Left cardiac atrium (tissue), 4 donors: ENCODE data around the gene APBA3. TPM values are rescaled to one million over a fixed set of nuclear protein-coding genes. Genes with fewer than 3 reads are reported as not detected.

Source experiments
- ATAC-seq, 2 donors: fragments of 200-7000 bp; cut with Tn5 transposase; one replicate each; pipeline ENCODE4 v1.9.1; 2020; ENCODE audit warnings: mild to moderate bottlenecking in 2 of 2, moderate library complexity in 2 of 2
- DNase-seq: peaks from one replicate; pipeline ENCODE4 v3.0.0-alpha.2; 2020
- intact Hi-C, 2 donors: fragments of 100-400 bp; cut with DNase I; formaldehyde crosslinking; loops; one replicate each; pipeline versions ENCODE4 v1.14.1 to v1.15.1; 2022 to 2023
- long read RNA-seq: library from polyadenylated mRNA; unstranded; transcript quantifications from one replicate; pipeline ENCODE4 v2.0.0, GENCODE V29; 2021
- total RNA-seq, 2 donors: library from RNA; stranded (reverse); fragmentation: NEBNext Ultra II Directional; extraction: Animal tissue kit (Norgen Biotek cat#: 25700); gene quantifications; one replicate each; pipeline ENCODE4 v1.2.1, GENCODE V29; 2021
- donor health status: DM: no; HTN: yes; CAD: no.
- donor health status: DM: no; HTN: yes; CAD: no; lungs with severe emphysema.
- donor health status: DM: yes; HTN: yes; CAD: no.
- donor health status: Dilated cardiomyopathy.

Gene APBA3, protein sequence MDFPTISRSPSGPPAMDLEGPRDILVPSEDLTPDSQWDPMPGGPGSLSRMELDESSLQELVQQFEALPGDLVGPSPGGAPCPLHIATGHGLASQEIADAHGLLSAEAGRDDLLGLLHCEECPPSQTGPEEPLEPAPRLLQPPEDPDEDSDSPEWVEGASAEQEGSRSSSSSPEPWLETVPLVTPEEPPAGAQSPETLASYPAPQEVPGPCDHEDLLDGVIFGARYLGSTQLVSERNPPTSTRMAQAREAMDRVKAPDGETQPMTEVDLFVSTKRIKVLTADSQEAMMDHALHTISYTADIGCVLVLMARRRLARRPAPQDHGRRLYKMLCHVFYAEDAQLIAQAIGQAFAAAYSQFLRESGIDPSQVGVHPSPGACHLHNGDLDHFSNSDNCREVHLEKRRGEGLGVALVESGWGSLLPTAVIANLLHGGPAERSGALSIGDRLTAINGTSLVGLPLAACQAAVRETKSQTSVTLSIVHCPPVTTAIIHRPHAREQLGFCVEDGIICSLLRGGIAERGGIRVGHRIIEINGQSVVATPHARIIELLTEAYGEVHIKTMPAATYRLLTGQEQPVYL
- total RNA-seq = 10 to 100 TPM; 12.6 to 12.7 TPM
- long read RNA-seq, transcript APBA3-201 (11 exons, 2,075 nt) = major isoform, 14 of 20 reads
- long read RNA-seq, partial matches to known transcripts = 3 of 20 reads
- long read RNA-seq, other reads (novel, unspliced or antisense) = 3 of 20 reads

DNA sequence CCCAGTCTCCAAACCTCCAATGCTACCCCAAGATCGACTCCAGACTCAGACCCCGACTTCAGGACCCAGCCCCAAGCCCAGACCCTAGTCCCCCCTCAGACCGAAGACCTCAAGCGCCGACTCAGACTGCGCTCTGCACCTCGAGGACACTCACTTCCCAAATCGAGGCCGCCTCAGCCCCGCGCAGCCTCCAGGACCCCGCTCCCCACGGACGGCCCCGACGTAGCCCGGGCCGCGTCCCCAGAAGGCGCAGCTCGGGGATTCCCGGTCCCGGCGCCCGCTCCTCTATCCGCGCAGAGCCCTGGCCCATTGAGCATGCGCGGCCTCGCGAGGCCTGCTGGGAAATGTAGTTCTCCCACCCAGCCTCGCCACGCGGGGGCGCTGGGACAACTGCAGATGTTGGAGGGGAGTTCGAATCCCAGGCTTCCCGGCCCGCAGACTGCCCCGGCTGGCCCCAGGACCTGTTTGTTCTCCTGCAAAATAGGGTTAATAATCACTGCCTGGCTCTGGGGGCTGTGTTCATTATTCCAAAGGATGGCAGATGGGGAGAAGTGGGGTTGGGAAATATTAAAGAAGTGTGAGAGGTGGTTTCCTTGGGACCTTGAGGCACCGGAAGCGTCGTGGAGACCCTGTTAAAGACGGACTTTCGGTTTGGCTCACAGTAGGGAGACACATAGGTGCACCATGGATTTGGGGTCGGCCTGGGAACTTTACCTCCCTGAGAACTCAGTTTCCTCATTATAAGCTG, at the start of gene APBA3:
Gene APBA3 (minus strand): TSS at position 311 of the 748 bp plus-strand sequence. CDS start 1,428 bp downstream, outside the sequence.
- peak; percentile 60 to 62 for ATAC-seq
- intact Hi-C loops = loop anchor here in 1 of 2 donors (10.0 kb wide), 1 partner anchor 203 kb away; no protein-coding TSS in a partner anchor
- DNase-seq = peak; percentile 94

DNA sequence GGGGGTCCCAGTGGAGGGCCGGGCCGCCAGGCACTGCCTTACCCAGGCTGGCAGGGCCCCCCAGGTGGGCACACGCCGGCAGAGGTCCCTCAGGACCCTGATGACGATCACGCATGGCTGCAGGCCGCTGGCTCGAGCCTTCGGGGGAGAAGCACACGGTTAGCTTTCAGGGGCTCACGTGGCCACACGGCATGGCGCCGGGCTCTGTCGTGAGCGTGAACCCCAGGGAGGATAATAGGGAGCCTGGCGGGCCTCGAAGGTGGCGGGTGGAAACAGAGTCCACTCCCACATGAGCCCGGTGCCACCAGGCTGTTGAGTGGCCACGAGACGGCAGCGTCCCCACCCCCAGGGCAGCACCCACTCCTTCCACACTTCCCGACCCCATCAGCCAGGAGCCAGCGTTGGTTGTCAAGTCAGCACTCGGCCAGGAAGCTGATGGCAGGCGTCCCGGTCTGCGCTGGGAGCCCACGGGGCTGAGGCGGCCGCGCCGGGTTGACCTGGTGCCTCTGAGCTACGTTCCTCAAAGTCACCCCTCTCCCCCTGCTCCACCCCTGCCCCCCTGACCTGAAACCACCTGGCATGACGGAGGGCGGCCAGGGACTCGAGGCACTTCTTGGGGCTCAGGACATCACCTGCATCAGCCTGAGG, 49.3 kb upstream of the APBA3 start:
- DNase-seq (no peak), ATAC-seq (no peak)
- intact Hi-C loops = no loop called here

DNA sequence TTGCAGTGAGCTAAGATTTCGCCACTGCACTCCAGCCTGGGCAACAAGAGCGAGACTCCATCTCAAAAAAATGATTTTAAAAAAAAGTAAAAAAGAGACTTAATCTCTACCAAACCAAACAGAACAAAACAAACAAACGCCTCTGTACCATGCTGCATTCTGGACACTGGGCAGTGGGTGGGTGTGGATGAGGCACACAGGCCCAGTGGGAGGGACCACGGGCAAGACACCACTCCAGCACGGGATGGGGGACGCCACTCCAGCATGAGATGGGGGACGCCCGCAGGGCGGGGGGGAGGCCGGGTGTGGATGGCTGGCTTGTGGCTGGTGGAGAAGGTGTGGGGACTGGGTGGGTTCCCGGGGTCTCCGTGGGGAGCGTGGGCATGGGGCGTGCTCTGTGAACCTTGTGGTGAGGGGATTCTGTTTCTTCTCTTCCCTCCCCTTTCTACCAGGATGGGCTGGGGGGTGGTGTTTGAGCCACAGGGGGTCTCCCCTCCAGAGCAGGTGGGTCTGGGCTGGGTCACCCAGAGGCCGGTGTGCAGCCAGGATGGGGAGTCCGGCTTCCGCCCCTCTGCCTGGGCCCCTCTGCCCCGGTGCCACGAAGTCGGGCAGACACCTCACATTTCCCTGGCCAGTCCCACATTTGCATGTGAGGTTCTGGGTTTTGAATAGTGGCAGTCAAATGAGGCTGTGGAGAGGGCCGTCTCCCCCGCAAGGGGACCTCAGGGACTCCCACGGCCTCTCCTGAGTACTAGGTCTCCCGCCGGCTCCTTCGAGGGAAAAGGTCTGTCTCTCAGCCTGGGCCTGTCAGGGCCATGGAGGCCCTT, 48.6 kb upstream of the APBA3 start:
- DNase-seq = no peak
- intact Hi-C loops = no loop called here
- ATAC-seq = no peak

DNA sequence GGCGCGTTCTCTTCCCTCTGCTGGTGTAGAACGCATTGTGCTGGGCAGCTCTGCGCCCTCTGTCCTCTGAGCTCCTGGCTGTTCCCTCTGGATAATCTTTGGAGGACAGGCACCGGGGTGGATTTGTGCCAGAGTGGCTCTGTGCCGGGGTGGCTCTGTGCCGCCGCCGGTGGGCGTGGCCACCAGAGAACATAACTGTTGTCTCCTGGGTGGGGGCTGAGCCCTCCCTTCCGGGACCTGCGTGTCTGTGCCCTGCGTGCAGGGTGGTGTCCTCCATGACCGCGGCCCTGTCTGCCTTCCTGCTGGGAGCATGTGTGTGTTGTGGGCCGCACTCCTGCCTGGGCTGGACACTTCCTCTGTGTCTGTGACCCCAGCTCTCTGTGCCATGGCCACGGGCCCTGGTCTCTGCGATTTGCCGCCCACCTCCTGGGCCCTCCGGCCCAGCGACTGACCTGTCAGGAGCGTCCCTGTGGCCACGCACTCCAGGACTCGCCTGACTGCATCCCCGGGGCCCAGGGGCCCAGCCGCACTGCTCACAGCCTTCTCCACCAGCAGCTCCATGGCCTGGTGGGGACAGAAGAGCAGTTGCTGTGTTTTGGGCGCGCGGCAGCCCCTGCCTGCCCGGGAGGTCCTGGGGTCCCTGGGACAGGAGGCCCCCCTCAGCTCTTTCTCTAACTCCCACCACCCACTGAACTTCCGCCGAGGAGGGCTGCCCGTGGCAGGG, 47.1 kb upstream of the APBA3 start:
- DNase-seq = no peak
- ATAC-seq = peak in 1 of 2 donors; percentile 19
- intact Hi-C loops = no loop called here

DNA sequence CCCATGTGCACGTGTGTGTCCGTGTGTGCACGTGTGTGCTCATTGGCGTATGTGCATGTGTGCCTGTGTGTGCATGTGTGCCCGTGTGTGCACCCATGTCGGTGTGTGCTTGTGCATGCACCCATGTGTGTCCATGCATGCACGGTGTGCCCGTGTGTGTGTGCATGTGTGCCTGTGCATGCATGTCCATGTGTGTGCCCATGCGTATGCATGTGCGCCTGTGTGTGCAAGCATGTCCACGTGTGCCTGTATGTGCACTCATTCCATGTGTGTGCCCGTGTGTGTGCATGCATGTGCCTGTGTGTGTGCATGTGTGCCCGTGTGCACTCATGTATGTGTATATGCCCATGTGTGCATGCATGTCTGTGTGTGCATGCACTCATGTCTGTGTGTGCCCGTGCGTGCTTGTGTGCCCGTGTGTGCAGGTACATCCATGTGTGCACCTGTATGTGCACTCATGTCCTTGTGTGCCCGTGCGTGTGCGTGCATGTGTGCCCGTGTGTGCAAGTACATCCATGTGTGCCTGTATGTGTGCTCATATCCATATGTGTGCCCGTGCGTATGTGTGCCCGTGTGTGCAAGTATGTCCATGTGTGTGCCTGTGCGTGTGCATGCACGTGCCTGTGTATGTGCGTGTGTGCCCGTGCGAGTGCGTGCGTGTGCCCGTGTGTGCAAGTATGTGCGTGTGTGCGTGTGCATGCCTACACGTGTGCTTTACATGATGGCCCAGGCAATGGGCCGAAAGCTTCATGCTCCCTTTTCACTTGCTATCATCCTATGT, 46.3 kb upstream of the APBA3 start:
- intact Hi-C loops = no loop called here
- ATAC-seq (no peak), DNase-seq (no peak)

DNA sequence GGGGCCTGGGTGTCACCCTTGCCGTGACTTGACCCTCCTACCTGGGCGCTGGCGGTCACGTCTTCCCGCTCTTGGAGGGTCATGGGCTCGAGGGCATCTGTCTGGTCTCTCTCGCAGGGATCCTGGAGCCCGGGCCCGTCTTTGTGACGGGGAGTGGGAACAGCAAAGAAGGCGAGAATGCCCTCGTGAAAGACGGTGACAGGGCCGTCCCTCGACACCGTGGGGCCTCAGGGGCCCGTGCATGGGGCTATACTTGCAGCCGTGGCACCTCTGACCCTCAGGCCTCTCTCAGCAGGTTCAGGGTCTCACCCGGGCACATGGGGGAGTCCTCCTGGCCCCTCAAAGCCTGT, 45.6 kb upstream of the APBA3 start:
- intact Hi-C loops = no loop called here
- ATAC-seq (no peak), DNase-seq (no peak)

DNA sequence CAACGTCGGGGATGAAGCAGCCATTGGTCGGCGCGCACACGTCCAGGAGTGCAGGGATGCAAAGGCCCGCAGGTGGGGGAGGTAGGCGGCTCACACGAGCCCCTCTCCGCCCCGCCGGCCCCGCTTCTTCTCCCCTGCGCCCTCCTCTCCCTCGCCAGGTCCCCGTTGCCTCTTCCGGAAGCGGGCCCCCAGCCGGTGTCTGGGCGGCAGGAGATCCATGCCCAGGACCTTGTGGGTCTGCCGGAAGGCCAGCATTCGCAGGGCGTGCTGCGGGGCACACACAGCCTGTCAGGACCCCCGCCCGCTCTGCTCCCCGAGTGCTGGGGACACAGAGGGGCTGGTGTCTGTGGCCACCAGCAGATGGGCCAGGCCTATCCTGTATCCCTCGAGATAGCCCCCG, 44.4 kb upstream of the APBA3 start:
- DNase-seq = no peak
- no peak for ATAC-seq
- intact Hi-C loops = no loop called here

DNA sequence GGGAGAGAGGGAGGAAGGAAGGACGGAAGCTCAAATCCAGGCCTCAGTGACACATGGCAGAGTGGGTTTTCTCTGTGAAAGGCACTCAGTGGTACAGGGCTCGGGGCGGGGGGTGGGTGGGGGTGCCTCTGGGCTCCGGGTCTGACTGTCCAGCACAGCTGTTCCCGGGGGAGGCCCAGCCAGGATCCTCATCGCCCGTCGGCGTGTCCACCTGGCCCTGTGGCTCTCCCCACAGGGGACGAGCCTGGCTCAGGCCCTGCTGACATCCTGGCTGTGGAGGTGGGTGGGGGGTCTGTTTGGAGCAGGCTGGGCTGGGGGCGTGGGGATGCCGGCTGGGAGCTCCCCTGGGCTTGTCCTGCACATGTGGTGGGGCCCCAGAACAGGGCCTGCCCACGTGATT, 42.9 kb upstream of the APBA3 start:
- no peak for ATAC-seq
- no peak for DNase-seq
- intact Hi-C loops = no loop called here

DNA sequence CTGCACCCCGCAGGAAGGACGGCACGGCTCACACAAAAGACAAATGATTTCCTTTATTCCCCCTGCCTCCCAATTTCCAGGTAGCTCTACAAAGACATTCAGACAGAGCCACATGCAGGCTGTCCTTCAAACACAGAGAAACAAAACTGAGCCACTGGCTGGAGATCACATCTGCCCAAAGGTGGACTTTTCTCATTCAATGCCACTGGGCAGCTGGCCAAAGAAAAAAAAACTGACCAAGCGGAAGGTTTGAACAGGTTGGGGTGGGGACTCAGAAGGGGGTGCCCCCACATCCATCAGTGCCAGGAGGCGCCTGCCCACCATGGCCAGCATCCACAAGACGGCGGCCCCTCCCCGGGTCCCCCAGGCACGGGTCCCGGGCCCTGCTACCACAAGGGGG, 42.5 kb upstream of the APBA3 start:
- no peak for DNase-seq
- intact Hi-C loops = no loop called here
- no peak for ATAC-seq

DNA sequence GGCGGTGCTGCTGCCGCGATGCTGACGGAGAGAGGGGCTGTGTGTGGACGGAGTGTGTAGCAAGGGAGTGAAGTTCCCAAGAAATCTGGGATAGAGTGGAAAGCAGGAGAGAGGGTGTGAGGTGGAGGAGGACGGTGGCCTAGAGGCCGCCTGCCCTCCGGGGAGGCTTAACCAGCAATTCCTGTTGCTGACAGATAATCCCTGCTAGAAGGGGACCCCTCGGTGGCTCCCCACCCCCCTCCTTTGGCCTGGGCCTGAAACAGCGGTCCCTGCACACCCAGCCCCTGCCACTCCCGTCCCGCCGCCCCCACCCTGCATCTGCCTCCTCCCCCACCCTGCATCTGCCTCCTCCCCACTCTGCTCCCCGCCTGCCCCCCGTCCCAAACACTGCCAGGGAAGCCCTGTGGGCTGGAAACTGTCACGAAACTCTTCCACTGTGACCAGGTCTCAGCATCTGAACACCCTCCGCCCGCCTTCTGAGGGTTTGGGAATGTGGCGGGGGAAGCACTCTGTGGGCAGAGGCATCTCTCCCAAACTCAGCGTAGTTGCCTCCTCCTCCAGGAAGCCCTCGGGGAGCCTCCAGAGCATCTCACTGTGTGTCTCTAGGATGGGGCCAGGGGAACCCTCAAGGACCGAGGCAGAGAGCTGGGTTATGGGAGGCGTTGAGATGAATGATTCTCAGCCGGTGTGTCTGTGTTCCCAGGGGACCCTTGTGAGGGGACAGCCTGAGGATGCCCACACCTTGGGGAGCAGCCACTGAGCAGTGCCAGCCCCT, 41.8 kb upstream of the APBA3 start:
- DNase-seq = no peak
- intact Hi-C loops = no loop called here
- no peak for ATAC-seq

DNA sequence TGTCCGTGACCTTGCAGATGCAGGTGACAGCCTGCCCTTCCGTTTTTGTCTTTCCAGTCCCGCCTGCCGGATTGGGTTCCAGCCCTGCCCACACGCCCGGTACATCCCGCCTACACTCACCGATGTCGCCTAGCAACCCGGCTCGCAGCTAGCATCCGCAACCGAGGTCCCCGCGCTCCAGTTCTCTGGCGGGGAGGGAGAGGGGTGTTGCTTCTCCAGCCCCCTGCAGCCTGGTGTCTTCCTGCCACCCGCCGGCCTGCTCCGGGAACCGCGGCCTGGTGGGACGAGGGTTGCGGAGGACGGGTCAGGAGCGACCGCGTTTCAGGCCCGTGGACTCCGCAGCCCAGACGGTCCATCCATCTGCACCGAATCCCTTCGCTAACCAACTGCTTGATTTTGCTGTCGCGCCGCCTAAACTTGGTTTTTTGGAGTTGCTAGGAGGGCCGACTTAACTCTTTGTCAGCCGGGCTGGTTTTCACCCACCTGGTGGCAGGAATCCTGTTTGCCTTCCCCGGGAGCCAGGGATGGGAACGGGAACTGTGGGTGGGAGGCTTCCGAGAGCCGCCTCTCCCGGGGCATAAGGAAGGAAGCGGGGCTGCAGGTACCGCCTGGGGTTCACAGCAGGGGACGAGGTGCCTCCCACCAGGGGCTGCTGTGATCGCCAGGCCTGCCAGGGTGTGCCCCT, 40.1 kb upstream of the APBA3 start:
- intact Hi-C loops = no loop called here
- ATAC-seq (peak; percentile 59 to 65), DNase-seq (peak; percentile 53)

DNA sequence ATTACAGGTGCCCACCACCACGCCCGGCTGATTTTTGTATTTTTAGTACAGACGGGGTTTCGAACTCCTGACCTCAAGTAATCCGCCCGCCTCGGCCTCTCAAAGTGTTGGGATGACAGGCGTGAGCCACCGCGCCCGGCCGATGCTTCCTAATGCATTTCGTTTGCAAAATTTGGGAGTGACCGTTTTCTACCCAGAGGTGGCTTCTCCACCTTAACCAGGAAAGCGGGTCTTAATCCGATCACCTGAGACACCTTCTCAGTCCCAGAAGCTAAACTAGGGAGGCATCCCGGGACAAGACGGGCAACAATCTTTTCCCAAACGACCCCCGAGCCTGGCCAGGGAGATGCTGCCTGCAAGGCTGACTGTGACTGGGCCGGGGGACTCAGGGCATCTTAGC, 39.5 kb upstream of the APBA3 start:
- ATAC-seq (no peak), DNase-seq (no peak)
- intact Hi-C loops = no loop called here

DNA sequence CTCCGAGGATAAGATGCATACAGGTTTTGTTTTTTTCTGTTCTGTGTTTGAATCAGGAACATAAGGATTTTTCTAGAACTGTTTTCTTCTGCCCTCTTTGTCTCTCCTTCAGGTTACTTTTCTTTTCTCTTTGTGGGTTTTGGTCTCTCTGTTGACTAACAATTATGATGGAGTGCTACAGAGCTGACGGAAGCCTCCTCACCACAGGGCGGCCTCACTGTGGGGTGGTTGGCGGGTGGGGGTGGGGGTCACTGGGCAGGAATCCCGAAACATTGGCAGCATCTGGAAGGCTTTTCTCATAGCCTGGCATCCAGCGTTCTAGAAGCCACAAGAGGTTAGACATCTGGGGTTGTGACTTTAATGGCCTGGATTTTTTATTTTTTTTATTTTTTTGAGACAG, 36.6 kb upstream of the APBA3 start:
- no peak for DNase-seq
- ATAC-seq = no peak
- intact Hi-C loops = no loop called here

DNA sequence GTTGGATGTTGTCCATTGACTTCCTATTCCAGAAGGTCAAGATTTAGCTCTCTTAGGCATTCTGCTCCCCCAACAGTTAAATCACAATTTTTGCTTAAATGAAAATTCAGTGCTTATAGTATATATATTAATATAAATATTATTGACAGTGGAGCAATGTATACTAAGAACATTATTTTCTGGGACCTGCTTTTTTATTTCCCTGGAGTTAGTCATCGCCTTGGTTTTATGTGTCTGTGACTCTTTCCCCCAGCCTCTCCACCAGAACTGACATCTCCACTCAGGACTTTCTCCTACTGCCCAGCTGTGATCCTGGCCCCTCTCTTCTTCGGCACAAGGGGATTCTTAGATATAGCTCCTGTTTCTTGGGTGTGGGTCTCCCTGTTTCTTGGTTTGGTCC, 34.9 kb upstream of the APBA3 start:
- DNase-seq (no peak), ATAC-seq (no peak)
- intact Hi-C loops = no loop called here

DNA sequence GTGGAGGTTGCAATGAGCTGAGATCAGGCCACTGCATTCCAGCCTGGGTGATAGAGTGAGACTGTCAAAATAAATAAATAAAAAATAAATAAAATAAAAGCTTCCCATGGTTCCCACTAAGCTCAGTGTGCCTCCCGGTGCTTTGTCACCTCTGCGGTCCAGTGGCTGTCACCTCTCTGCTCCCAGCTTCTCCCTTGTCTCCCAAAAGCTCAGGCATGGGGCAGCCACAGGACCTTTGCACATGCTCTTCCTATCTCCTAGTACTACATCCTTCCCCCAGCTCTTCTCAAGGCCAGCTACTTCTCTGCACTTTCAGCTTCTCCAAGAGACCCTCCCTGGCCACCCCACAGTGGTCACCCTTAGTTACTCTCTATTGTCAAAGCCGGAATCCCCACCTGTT, 32.3 kb upstream of the APBA3 start:
- DNase-seq (no peak), ATAC-seq (no peak)
- intact Hi-C loops = no loop called here

DNA sequence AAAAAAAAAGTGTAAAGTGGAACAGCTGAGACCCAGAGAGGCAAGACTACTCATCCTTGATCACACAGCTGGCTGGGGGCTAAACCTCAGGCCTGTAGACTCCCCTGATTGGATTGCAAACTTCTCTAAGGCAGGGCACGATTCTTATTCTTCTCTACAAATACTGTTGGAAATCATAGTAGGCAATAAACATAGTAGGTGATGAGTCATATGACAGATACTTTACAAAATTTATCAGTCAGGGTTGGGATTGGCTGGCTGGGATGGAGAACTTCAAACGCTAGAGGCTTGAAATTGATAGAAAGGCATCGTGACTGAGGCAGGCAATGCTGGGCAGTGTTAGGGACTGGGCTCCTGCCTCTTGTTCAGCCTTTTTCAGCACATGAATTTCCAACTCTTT, 30.6 kb upstream of the APBA3 start:
- ATAC-seq = no peak
- intact Hi-C loops = no loop called here
- no peak for DNase-seq
